ENCODE results near the gene PAFAH1B1. TPM values are rescaled to one million over a fixed set of nuclear protein-coding genes. Genes with fewer than 3 reads are reported as not detected.
"Not testable (repeated sequence)": the region's sequence is repeated elsewhere in the genome, so short reads cannot be mapped to it uniquely, and the experiment has no call there.

Gene PAFAH1B1
- total RNA-seq, 4 donors from 2014 or later = 33.4 to 91.6 (median 78.8) TPM

DNA sequence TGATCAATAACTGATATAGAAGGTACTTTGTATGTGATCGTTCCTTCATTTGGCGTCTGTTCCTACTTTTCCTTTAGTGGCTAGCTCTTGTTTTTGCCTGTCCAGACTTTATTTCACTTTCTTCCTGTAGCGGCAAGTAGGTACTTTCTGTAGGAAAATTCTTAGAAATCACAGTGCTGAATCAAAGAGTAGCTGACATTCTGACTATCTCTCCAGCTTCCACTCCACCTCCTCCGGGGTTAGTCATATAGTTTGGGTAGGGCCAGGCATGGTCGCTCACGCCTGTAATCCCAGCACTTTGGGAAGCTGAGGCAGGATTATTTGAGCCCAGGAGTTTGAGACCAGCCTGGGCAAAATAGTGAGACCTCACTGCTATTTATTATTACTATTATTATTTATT is 29.9 kb upstream of the PAFAH1B1 start:
- 25 to 37% methylated on average over 6 of the region's 6 CpGs for WGBS, 2 donors
- TF ChIP-seq, protein P1, sequence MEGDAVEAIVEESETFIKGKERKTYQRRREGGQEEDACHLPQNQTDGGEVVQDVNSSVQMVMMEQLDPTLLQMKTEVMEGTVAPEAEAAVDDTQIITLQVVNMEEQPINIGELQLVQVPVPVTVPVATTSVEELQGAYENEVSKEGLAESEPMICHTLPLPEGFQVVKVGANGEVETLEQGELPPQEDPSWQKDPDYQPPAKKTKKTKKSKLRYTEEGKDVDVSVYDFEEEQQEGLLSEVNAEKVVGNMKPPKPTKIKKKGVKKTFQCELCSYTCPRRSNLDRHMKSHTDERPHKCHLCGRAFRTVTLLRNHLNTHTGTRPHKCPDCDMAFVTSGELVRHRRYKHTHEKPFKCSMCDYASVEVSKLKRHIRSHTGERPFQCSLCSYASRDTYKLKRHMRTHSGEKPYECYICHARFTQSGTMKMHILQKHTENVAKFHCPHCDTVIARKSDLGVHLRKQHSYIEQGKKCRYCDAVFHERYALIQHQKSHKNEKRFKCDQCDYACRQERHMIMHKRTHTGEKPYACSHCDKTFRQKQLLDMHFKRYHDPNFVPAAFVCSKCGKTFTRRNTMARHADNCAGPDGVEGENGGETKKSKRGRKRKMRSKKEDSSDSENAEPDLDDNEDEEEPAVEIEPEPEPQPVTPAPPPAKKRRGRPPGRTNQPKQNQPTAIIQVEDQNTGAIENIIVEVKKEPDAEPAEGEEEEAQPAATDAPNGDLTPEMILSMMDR (IDR thresholded peaks at IDR 0.05) = no peak
- no peak for TF ChIP-seq POLR2A (IDR thresholded peaks at IDR 0.05)
- Histone ChIP-seq H3K36me3 (no peaks in the 10 kb centered on the region), H3K4me3 (no peak overlapping the region), H3K27ac (peak overlapping the region; percentile 80 to 89 (median 84)), H3K27me3 (no peaks in the 10 kb centered on the region), H3K4me1 (peaks cover 0 to 31% (median 3%) of the 10 kb centered on the region in 3 donors), H3K9me3 (peaks cover 0 to 7% (median 0%) of the 10 kb centered on the region in 3 donors)
- no peak for DNase-seq
- intact Hi-C loops (cut with DNase I) = no loop called here

DNA sequence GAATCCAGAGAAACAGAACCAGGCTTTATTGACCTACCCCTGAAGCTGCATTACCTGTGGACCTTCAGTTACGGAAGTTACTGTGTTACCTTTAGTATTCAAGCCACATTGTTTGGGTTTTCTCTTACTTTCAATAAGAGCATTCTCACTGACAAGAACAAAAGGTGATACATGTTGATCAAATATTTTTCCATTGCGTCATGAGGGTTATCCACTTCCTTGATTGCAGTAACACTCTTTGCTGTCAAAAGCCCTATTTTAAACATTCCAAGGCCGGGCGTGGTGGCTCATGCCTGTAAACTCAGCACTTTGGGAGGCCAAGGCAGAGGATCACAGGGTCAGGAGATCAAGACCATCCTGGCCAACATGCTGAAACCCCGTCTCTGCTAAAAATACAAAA is 28.6 kb upstream of the PAFAH1B1 start:
- no peaks in the 10 kb centered on the region for H3K36me3 ChIP-seq
- H3K27me3 ChIP-seq = no peaks in the 10 kb centered on the region
- no peak for TF ChIP-seq POLR2A (IDR thresholded peaks at IDR 0.05)
- TF ChIP-seq, protein P1 (IDR thresholded peaks at IDR 0.05) = no peak
- DNase-seq = no peak
- intact Hi-C loops (cut with DNase I) = no loop called here
- peaks cover 0 to 31% (median 3%) of the 10 kb centered on the region in 3 donors for H3K4me1 ChIP-seq
- H3K27ac ChIP-seq = peak overlapping the region; percentile 80 to 89 (median 84)
- WGBS, 2 donors = 27 to 41% methylated on average over 5 of the region's 5 CpGs
- no peak overlapping the region for H3K4me3 ChIP-seq
- peaks cover 0 to 7% (median 0%) of the 10 kb centered on the region in 3 donors for H3K9me3 ChIP-seq

DNA sequence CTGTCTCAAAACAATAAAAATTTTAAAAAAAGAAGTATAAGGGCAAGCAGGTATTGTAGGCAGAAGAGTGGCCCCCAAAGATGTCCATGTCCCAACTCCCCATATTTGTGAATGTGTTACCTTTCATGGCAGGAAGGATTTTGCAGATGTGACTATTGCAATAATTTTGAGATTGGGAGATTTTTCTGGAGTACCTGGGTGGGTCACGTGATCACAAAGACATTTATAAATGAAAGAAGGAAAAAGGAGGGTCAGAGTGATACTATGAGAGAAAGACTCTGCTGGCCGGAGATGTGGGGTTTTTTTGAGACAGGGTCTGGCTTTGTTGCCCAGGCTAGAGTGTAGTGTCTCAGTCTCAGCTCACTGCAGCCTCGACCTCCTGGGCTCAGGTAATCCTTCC is 27.4 kb upstream of the PAFAH1B1 start:
- peaks cover 0 to 5% (median 0%) of the 10 kb centered on the region in 3 donors for H3K9me3 ChIP-seq
- 87 to 92% methylated on average over 3 of the region's 3 CpGs for WGBS, 2 donors
- no peak for TF ChIP-seq POLR2A (IDR thresholded peaks at IDR 0.05)
- TF ChIP-seq, protein P1 (IDR thresholded peaks at IDR 0.05) = no peak
- H3K27me3 ChIP-seq = no peaks in the 10 kb centered on the region
- intact Hi-C loops (cut with DNase I) = no loop called here
- H3K4me1 ChIP-seq = peaks cover 0 to 31% (median 3%) of the 10 kb centered on the region in 3 donors
- no peak overlapping the region for H3K27ac ChIP-seq
- no peak for DNase-seq
- H3K4me3 ChIP-seq = no peak overlapping the region
- no peaks in the 10 kb centered on the region for H3K36me3 ChIP-seq

DNA sequence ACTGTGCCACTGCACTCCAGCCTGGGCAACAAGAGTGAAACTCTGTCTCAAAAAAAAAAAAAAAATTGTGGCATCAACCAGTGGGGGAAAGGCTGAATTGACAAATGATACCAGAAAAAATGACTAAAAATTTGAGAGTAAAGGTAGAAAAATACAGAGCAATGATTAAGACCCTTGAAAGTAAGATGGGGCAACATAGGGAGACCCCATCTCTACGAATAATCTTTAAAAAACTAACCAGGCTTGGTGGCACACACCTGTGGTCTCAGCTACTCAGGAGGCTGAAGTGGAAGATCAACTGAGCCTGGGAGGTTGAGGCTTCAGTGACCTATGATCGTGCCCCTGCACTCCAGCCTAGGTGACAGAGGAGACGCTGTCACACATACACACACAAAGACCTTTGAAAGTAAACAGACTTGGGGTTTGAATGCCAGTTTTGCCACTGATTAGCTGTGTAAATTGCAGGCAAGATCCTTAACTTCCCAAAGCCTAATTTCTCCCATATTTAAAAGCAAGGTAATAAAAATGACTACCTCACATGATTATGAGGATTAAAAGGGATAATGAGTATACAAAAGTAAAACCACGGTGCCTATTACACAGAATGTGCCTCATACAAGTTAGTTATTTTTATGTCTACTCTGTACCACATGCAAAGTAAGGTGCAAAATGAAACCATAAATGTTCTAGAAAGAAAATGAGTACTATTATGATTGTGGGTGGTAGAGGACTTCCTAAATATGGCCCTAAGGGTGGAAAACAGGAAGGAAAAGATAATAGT is 21.7 kb upstream of the PAFAH1B1 start:
- H3K4me1 ChIP-seq = peaks cover 0 to 6% (median 0%) of the 10 kb centered on the region in 3 donors
- intact Hi-C loops (cut with DNase I) = no loop called here
- no peak for DNase-seq
- H3K4me3 ChIP-seq = no peak overlapping the region
- peaks cover 0 to 8% (median 0%) of the 10 kb centered on the region in 4 donors for H3K27me3 ChIP-seq
- no peak overlapping the region for H3K27ac ChIP-seq
- H3K9me3 ChIP-seq = no peaks in the 10 kb centered on the region
- TF ChIP-seq, protein P1 (IDR thresholded peaks at IDR 0.05) = no peak
- no peak for TF ChIP-seq POLR2A (IDR thresholded peaks at IDR 0.05)
- WGBS, 2 donors = 57 to 66% methylated on average over 4 of the region's 4 CpGs
- no peaks in the 10 kb centered on the region for H3K36me3 ChIP-seq

DNA sequence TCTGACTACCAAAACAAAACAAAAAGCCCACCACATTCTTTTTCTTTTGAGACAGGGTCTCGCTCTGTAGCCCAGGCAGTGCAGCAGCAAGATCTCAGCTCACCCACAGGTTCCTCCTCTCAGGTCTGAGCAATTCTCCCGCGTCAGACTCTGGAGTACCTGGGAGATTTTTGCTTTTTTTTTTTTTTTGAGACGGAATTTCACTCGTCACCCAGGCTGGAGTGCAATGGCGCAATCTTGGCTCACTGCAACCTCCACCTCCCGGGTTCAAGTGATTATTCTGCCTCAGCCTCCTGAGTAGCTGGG is 21.2 kb upstream of the PAFAH1B1 start:
- H3K27ac ChIP-seq; DNase-seq; H3K9me3 ChIP-seq; H3K4me1 ChIP-seq; H3K4me3 ChIP-seq; intact Hi-C loops (cut with DNase I); H3K36me3 ChIP-seq; H3K27me3 ChIP-seq: not testable (repeated sequence)
- 62 to 75% methylated on average over 7 of the region's 7 CpGs for WGBS, 2 donors

All from esophagus squamous epithelium (tissue), 5 donors.